ENCODE data around the gene CPNE4. TPM values are rescaled to one million over a fixed set of nuclear protein-coding genes. Genes with fewer than 3 reads are reported as not detected.
A peak's percentile ranks its signal among the peaks of the same experiment; 100 is the strongest.

The CPNE4 gene
- total and polyA plus RNA-seq, 9 of the 15 experiments (the other 6 are each of a cell fraction or from before 2014, with no cell fraction given): not detected

DNA sequence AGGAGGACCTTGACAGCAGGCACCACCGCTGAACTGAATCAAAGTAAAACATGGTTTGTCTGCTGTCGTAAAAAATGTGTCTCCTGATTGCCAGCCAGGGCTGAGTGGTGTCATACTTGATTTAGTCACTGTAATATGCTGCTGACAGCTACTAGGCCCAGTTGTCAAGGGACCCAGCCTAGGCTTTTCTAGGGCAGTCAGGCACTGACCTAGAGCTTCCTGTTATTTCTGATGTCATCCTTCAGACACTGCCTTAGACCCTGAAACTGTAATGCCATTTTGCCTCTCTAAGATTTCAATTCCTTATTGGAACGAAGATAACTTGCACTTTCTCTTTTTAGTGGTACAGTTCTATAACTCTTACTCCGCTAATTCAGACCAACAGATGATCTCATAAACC lies 529.4 kb downstream of the CPNE4 start:
- TF ChIP-seq RFX1 (IDR thresholded peaks at IDR 0.05) (peak; percentile 27; the same call in 1 of the 2 replicates), ZNF12 (CRISPR knock-in tag; IDR thresholded peaks at IDR 0.05) (no peak), MCM3 (IDR thresholded peaks at IDR 0.05) (no peak), CSDE1 (IDR thresholded peaks at IDR 0.05) (no peak)
- TF ChIP-seq, protein P1, sequence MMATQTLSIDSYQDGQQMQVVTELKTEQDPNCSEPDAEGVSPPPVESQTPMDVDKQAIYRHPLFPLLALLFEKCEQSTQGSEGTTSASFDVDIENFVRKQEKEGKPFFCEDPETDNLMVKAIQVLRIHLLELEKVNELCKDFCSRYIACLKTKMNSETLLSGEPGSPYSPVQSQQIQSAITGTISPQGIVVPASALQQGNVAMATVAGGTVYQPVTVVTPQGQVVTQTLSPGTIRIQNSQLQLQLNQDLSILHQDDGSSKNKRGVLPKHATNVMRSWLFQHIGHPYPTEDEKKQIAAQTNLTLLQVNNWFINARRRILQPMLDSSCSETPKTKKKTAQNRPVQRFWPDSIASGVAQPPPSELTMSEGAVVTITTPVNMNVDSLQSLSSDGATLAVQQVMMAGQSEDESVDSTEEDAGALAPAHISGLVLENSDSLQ (IDR thresholded peaks at IDR 0.05): peak; percentile 39; the same call in 1 of the 2 replicates
- TF ChIP-seq, protein P2, sequence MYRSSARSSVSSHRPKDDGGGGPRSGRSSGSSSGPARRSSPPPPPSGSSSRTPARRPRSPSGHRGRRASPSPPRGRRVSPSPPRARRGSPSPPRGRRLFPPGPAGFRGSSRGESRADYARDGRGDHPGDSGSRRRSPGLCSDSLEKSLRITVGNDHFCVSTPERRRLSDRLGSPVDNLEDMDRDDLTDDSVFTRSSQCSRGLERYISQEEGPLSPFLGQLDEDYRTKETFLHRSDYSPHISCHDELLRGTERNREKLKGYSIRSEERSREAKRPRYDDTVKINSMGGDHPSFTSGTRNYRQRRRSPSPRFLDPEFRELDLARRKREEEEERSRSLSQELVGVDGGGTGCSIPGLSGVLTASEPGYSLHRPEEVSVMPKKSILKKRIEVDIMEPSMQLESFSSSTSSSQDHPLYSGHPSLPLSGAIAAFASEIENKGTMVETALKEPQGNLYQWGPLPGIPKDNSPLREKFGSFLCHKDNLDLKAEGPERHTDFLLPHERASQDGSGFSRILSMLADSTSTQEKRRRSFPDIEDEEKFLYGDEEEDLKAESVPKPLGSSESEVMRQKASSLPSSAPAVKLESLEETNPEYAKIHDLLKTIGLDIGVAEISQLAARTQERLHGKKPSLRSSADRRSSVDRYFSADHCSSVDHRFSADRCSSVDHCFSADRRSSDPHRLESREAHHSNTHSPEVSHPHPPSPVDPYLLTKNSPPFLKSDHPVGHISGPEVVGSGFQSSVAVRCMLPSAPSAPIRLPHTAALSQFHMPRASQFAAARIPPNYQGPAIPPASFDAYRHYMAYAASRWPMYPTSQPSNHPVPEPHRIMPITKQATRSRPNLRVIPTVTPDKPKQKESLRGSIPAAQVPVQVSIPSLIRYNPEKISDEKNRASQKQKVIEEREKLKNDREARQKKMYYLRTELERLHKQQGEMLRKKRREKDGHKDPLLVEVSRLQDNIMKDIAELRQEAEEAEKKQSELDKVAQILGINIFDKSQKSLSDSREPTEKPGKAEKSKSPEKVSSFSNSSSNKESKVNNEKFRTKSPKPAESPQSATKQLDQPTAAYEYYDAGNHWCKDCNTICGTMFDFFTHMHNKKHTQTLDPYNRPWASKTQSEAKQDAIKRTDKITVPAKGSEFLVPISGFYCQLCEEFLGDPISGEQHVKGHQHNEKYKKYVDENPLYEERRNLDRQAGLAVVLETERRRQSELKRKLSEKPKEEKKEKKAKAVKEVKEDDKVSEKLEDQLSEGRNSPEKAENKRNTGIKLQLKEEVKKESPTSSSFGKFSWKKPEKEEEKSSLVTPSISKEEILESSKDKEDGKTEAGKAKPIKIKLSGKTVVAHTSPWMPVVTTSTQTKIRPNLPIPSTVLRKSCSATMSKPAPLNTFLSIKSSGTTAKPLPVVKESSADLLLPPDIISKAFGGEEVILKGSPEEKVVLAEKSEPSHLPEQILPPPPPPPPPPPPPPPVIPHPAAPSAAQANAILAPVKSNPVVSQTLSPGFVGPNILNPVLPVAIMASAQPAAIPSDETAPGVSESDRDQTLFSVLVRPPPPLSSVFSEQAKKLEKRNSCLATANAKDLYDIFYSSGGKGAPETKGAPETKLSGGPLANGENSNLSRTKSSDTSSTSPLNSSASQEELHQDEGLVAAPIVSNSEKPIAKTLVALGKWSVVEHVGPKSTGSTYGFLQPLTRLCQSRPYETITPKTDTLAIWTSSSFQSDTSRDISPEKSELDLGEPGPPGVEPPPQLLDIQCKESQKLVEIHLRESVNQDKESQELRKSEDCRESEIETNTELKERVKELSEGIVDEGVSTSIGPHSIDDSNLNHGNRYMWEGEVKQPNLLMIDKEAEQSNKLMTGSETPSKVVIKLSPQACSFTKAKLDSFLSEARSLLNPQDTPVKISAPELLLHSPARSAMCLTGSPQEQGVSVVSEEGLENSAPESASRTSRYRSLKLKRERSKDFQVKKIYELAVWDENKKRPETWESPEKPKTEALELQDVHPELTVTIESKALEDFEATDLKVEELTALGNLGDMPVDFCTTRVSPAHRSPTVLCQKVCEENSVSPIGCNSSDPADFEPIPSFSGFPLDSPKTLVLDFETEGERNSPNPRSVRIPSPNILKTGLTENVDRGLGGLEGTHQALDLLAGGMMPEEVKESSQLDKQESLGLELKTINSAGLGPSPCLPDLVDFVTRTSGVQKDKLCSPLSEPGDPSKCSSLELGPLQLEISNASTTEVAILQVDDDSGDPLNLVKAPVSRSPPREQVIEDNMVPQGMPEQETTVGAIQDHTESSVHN (IDR thresholded peaks at IDR 0.05; ENCODE audit: borderline replicate concordance in 1 of 2, low read depth in 1 of 2): no peak
- no peak overlapping the region for H3K4me3 ChIP-seq
- H3K27ac ChIP-seq (ENCODE audit: extremely low read depth, low read depth, low read length): no peak overlapping the region
- ATAC-seq (no peak), DNase-seq (ENCODE audit: extremely low read depth in 1 of 4, low spot score in 3 of 4) (no peak), FAIRE-seq (no peak)
- intact Hi-C loops (cut with micrococcal nuclease) (no loop called here), in situ Hi-C loops (cut with MboI) (no loop called here)
- WGBS (ENCODE audit: insufficient coverage, low coverage, missing lambda C conversion rate): 27% methylated on average over 4 of the region's 4 CpGs
- peaks cover 0 to 6% of the 10 kb centered on the region in 2 experiments; a peak in 2 of 5 replicates for H3K27me3 ChIP-seq (ENCODE audit: control insufficient read depth in 2 of 2, insufficient read depth in 2 of 2, low read length in 2 of 2)
- no peaks in the 10 kb centered on the region for H3K9me3 ChIP-seq (replicated peaks; ENCODE audit: control insufficient read depth, insufficient read depth, low read depth, low read length)
- ChIA-PET POLR2A (interaction anchor here (1.2 kb wide), 1 partner anchor 13 kb away, joined by 3 read pairs; no protein-coding TSS in a partner anchor), CTCF (ENCODE audit: low intra/inter-chr PET ratio) (no interaction called here)
- no peaks in the 10 kb centered on the region for H3K4me1 ChIP-seq (replicated peaks in 1 of 2; ENCODE audit: control insufficient read depth in 2 of 2, insufficient read depth in 2 of 2, low read length in 2 of 2)
- H2AFZ ChIP-seq (ENCODE audit: low read depth, low read length): no peak overlapping the region
- H4K20me1 ChIP-seq (replicated peaks; ENCODE audit: control insufficient read depth, insufficient read depth, low read length): no peaks in the 10 kb centered on the region
- no peak overlapping the region for H3K4me2 ChIP-seq (ENCODE audit: insufficient read depth, low read length)
- peaks cover 31% of the 10 kb centered on the region for H3K79me2 ChIP-seq (ENCODE audit: control insufficient read depth, insufficient read depth, low read length)
- no TSS peak for BruUV-seq (replicated peaks)
- no peak overlapping the region for H3K9ac ChIP-seq (ENCODE audit: insufficient read depth in 1 of 2, low read depth in 2 of 2, low read length in 2 of 2)
- no peaks in the 10 kb centered on the region for H3K9me1 ChIP-seq (ENCODE audit: control insufficient read depth, insufficient read depth, low read length)
- H3K36me3 ChIP-seq (ENCODE audit: control insufficient read depth, insufficient read depth, low read length): peaks cover 11% of the 10 kb centered on the region

Data from K562 (cell line).